Keratinocyte (primary cell): Measurements from ENCODE around the gene TMCO4. TPM values are rescaled to one million over a fixed set of nuclear protein-coding genes. Genes with fewer than 3 reads are reported as not detected.

Experiments used
- DNase-seq: peaks from one replicate; pipeline ENCODE4 v3.0.0-alpha.2; 2011; ENCODE audit warnings: low read depth, missing footprints, low spot score
- FAIRE-seq: peaks from 2 replicates; lab custom pipeline; 2011; peaks lifted over from hg19 to GRCh38; lab: Jason Lieb, UNC
- H2AFZ ChIP-seq: 2 replicates; pipeline ENCODE4 v1.6.0; 2012; ENCODE audit warnings: low read length, control low read depth, inconsistent platforms; ENCODE audit not compliant: control insufficient read depth
- H3K27ac ChIP-seq: 2 replicates; pipeline ENCODE4 v1.5.1; 2011; ENCODE audit warnings: low read length; ENCODE audit not compliant: control insufficient read depth, insufficient read depth
- H3K27me3 ChIP-seq: 3 replicates; pipeline ENCODE4 v1.6.0; 2011; ENCODE audit warnings: low read length; ENCODE audit not compliant: control insufficient read depth, insufficient read depth; ENCODE audit errors: extremely low read depth
- H3K36me3 ChIP-seq, 2 experiments: 2 replicates in 1 of 2; 3 replicates in 1 of 2; pipeline ENCODE4 v1.5.1; 2011; ENCODE audit warnings: low read length in 2 of 2, mild to moderate bottlenecking in 1 of 2; ENCODE audit not compliant: control insufficient read depth in 2 of 2, insufficient read depth in 2 of 2; ENCODE audit errors: extremely low read depth in 1 of 2
- H3K4me1 ChIP-seq: 3 replicates; pipeline ENCODE4 v1.5.1; 2011; ENCODE audit warnings: low read length; ENCODE audit not compliant: control insufficient read depth, insufficient read depth; ENCODE audit errors: extremely low read depth
- H3K4me2 ChIP-seq: 3 replicates; pipeline ENCODE4 v1.6.0; 2011; ENCODE audit warnings: low read depth, low read length; ENCODE audit not compliant: control insufficient read depth, insufficient read depth; ENCODE audit errors: extremely low read depth
- H3K4me3 ChIP-seq, 3 experiments: fragments of 200-600 bp in 1 of 3; sonication (generic) in 1 of 3; 2 replicates in 2 of 3; 3 replicates in 1 of 3; pipeline ENCODE4 v1.5.1; 2011 to 2016; ENCODE audit warnings: low read length in 3 of 3, mild to moderate bottlenecking in 3 of 3, control low read depth in 2 of 3, inconsistent platforms in 1 of 3, low read depth in 1 of 3, mixed read lengths in 1 of 3, mixed run types in 1 of 3, moderate library complexity in 1 of 3; ENCODE audit not compliant: control insufficient read depth in 2 of 3, insufficient read depth in 2 of 3; ENCODE audit errors: extremely low read depth in 1 of 3
- H3K79me2 ChIP-seq: 2 replicates; pipeline ENCODE4 v1.6.0; 2012; ENCODE audit warnings: low read length; ENCODE audit not compliant: control insufficient read depth, insufficient read depth
- H3K9ac ChIP-seq: 3 replicates; pipeline ENCODE4 v1.6.0; 2011; ENCODE audit warnings: low read length; ENCODE audit not compliant: control insufficient read depth, insufficient read depth; ENCODE audit errors: extremely low read depth
- H3K9me1 ChIP-seq: 3 replicates; pipeline ENCODE4 v1.6.0; 2011; ENCODE audit warnings: low read length; ENCODE audit not compliant: control insufficient read depth, insufficient read depth; ENCODE audit errors: extremely low read depth
- H3K9me3 ChIP-seq: 2 replicates; pipeline ENCODE4 v1.5.1; 2012; ENCODE audit warnings: low read depth, low read length; ENCODE audit not compliant: control insufficient read depth
- H4K20me1 ChIP-seq: 3 replicates; pipeline ENCODE4 v1.6.0; 2011; ENCODE audit warnings: low read length; ENCODE audit not compliant: control insufficient read depth, insufficient read depth; ENCODE audit errors: extremely low read depth
- EZH2 ChIP-seq: IDR thresholded peaks from one replicate; pipeline ENCODE4 v1.6.1; 2012; ENCODE audit warnings: inconsistent platforms, mild to moderate bottlenecking, low read length, moderate library complexity
- dilution Hi-C: fragments of 300-500 bp; cut with MboI; formaldehyde crosslinking; loops from one replicate; pipeline ENCODE4 v1.7.0; 2020; ENCODE audit warnings: low sequenced_read_pairs; ENCODE audit not compliant: extremely low pct_ligation_motif_present
- polyA plus RNA-seq, 5 experiments: library from polyadenylated mRNA; depleted of rRNA in 3 of 5; stranded (reverse) in 3 of 5; stranded (forward) in 1 of 5; unstranded in 1 of 5; fragments of >200 nt; gene quantifications; 1 replicate in 1 of 5; 2 replicates in 3 of 5; 3 replicates in 1 of 5; pipeline versions ENCODE4 v1.2.1 to v1.2.3, GENCODE V29; 2011 to 2012; ENCODE audit warnings: missing spikeins in 2 of 5, low read depth in 1 of 5, low replicate concordance in 1 of 5
- TF ChIP-seq, protein P1 (sequence below), 3 experiments: IDR thresholded peaks in 1 of 3; conservative IDR thresholded peaks in 1 of 3; optimal IDR thresholded peaks in 1 of 3; 2 replicates in 2 of 3; 3 replicates in 1 of 3; pipeline versions ENCODE3 to v1.5.1; 2011; ENCODE audit warnings: low read length in 3 of 3, mild to moderate bottlenecking in 3 of 3, moderate library complexity in 2 of 3, control low read depth in 1 of 3, inconsistent platforms in 1 of 3; ENCODE audit not compliant: insufficient read depth in 2 of 3; ENCODE audit errors: extremely low read depth in 1 of 3

The TMCO4 gene
- polyA plus RNA-seq, 1 donor (not counting 4 experiments of a cell fraction or from before 2014, with no cell fraction given) = 1.2 TPM

GRCh38 chr1:19682901-19683300, 116.8 kb downstream of the TMCO4 start:
- Histone ChIP-seq H2AFZ (no peak overlapping the region), H3K36me3 (no peaks in the 10 kb centered on the region), H3K9me3 (no peaks in the 10 kb centered on the region), H3K4me3 (no peak overlapping the region), H3K4me1 (no peaks in the 10 kb centered on the region), H3K9ac (no peak overlapping the region), H3K27me3 (peaks cover 7% of the 10 kb centered on the region), H4K20me1 (no peaks in the 10 kb centered on the region), H3K27ac (no peak overlapping the region), H3K4me2 (no peak overlapping the region), H3K9me1 (no peaks in the 10 kb centered on the region), H3K79me2 (no peaks in the 10 kb centered on the region)
- dilution Hi-C loops = no loop called here
- FAIRE-seq (no peak), DNase-seq (no peak)
- no peak for TF ChIP-seq EZH2
- TF ChIP-seq, protein P1, sequence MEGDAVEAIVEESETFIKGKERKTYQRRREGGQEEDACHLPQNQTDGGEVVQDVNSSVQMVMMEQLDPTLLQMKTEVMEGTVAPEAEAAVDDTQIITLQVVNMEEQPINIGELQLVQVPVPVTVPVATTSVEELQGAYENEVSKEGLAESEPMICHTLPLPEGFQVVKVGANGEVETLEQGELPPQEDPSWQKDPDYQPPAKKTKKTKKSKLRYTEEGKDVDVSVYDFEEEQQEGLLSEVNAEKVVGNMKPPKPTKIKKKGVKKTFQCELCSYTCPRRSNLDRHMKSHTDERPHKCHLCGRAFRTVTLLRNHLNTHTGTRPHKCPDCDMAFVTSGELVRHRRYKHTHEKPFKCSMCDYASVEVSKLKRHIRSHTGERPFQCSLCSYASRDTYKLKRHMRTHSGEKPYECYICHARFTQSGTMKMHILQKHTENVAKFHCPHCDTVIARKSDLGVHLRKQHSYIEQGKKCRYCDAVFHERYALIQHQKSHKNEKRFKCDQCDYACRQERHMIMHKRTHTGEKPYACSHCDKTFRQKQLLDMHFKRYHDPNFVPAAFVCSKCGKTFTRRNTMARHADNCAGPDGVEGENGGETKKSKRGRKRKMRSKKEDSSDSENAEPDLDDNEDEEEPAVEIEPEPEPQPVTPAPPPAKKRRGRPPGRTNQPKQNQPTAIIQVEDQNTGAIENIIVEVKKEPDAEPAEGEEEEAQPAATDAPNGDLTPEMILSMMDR (optimal IDR thresholded peaks at IDR 0.05 in 1 of 3, IDR thresholded peaks at IDR 0.05 in 1 of 3, conservative IDR thresholded peaks at IDR 0.05 in 1 of 3; ENCODE audit: extremely low read depth in 1 of 3, insufficient read depth in 2 of 3, low read length in 3 of 3) = no peak

- no peak overlapping the region for H2AFZ ChIP-seq
Observed at GRCh38 chr1:19682257-19682656, 117.5 kb downstream of the TMCO4 start.

More at GRCh38 chr1:19682257-19682656, 117.5 kb downstream of the TMCO4 start:
- DNase-seq (no peak), FAIRE-seq (no peak)
- no peaks in the 10 kb centered on the region for H4K20me1 ChIP-seq
- H3K4me2 ChIP-seq = no peak overlapping the region
- H3K27me3 ChIP-seq = peaks cover 7% of the 10 kb centered on the region
- no peaks in the 10 kb centered on the region for H3K79me2 ChIP-seq
- dilution Hi-C loops = no loop called here
- no peak overlapping the region for H3K9ac ChIP-seq
- TF ChIP-seq, protein P1 (optimal IDR thresholded peaks at IDR 0.05 in 1 of 3, IDR thresholded peaks at IDR 0.05 in 1 of 3, conservative IDR thresholded peaks at IDR 0.05 in 1 of 3; ENCODE audit: extremely low read depth in 1 of 3, insufficient read depth in 2 of 3, low read length in 3 of 3) = no peak
- TF ChIP-seq EZH2 = no peak
- no peak overlapping the region for H3K4me3 ChIP-seq
- no peak overlapping the region for H3K27ac ChIP-seq
- H3K4me1 ChIP-seq = no peaks in the 10 kb centered on the region
- H3K9me1 ChIP-seq = no peaks in the 10 kb centered on the region
- no peaks in the 10 kb centered on the region for H3K9me3 ChIP-seq
- H3K36me3 ChIP-seq = no peaks in the 10 kb centered on the region
